GM10266 (cell line): ENCODE measurements around the gene SLC30A4.

ENCODE experiments used
- DNase-seq: peaks from one replicate; pipeline ENCODE4 v3.0.0; 2012; ENCODE audit errors: extremely low spot score
- CTCF ChIP-seq: IDR thresholded peaks from 2 replicates; pipeline ENCODE4 v1.5.1; 2012; ENCODE audit warnings: mild to moderate bottlenecking, low read depth; ENCODE audit not compliant: control insufficient read depth, insufficient read depth; ENCODE audit errors: missing control alignments

SLC30A4 gene

GRCh38 chr15:45439521-45440260 is 82.9 kb downstream of the SLC30A4 start:
- TF ChIP-seq CTCF: no peak
- DNase-seq: no peak

- TF ChIP-seq CTCF: no peak
- DNase-seq: no peak
These were observed 87.2 kb downstream of the SLC30A4 start for GRCh38 chr15:45435124-45435903.

GRCh38 chr15:45434078-45434567 is 88.4 kb downstream of the SLC30A4 start:
- TF ChIP-seq CTCF: no peak
- DNase-seq: no peak

- no peak for DNase-seq
- TF ChIP-seq CTCF: no peak
These were observed 91.0 kb downstream of the SLC30A4 start for GRCh38 chr15:45431511-45431910.

- peak; percentile 100 for TF ChIP-seq CTCF
- peak; percentile 86 for DNase-seq
These were observed 92.4 kb downstream of the SLC30A4 start for GRCh38 chr15:45429941-45430792.
